Transverse colon (tissue), 3 donors: ENCODE results near the gene HDAC4.

Experiments
- CTCF ChIP-seq, 5 experiments: fragments of 200-600 bp in 3 of 5; fragments of 450-650 bp in 2 of 5; sonication (generic) in 3 of 5; IDR thresholded peaks; 1 replicate in 2 of 5; 2 replicates in 3 of 5; pipeline ENCODE4 v1.5.1; 2016 to 2017; ENCODE audit warnings: antibody characterized with exemption in 5 of 5, inconsistent platforms in 3 of 5, mild to moderate bottlenecking in 2 of 5, moderate library complexity in 1 of 5
- EP300 ChIP-seq: sonication (generic); formaldehyde crosslinking; IDR thresholded peaks from one replicate; pipeline ENCODE4 v1.6.1; 2017; ENCODE audit warnings: antibody characterized with exemption, low read depth
- POLR2A ChIP-seq: fragments of 450-650 bp; IDR thresholded peaks from one replicate; pipeline ENCODE4 v1.6.1; 2016; ENCODE audit warnings: antibody characterized with exemption, mild to moderate bottlenecking, moderate library complexity

GRCh38 chr2:239230318-239231052 lies 170.3 kb downstream of the HDAC4 start:
- TF ChIP-seq CTCF (IDR thresholded peaks at IDR 0.05) (no peak), EP300 (no peak), POLR2A (no peak)
